ENCODE measurements around the gene GNA14.
"Not testable (repeated sequence)": the region's sequence is repeated elsewhere in the genome, so short reads cannot be mapped to it uniquely, and the experiment has no call there.

The GNA14 gene

GRCh38 chr9:77463151-77463550 is 185.0 kb downstream of the GNA14 start:
- no peak for DNase-seq (ENCODE audit: low read depth)
- H3K4me3 ChIP-seq (ENCODE audit: low read depth, low read length), result no peak overlapping the region

GRCh38 chr9:77462066-77462465 is 186.1 kb downstream of the GNA14 start:
- no peak for DNase-seq (ENCODE audit: low read depth)
- no peak overlapping the region for H3K4me3 ChIP-seq (ENCODE audit: low read depth, low read length)

- DNase-seq (ENCODE audit: low read depth), result no peak
- no peak overlapping the region for H3K4me3 ChIP-seq (ENCODE audit: low read depth, low read length)
Observed at GRCh38 chr9:77460938-77461337, 187.2 kb downstream of the GNA14 start.

GRCh38 chr9:77457916-77458592 is 190.1 kb downstream of the GNA14 start:
- H3K4me3 ChIP-seq (ENCODE audit: low read depth, low read length), result no peak overlapping the region
- no peak for DNase-seq (ENCODE audit: low read depth)

GRCh38 chr9:77456829-77457437 is 191.2 kb downstream of the GNA14 start:
- peak; percentile 54 for DNase-seq (ENCODE audit: low read depth)
- no peak overlapping the region for H3K4me3 ChIP-seq (ENCODE audit: low read depth, low read length)

GRCh38 chr9:77455312-77455927 is 192.7 kb downstream of the GNA14 start:
- H3K4me3 ChIP-seq (ENCODE audit: low read depth, low read length), result no peak overlapping the region
- DNase-seq (ENCODE audit: low read depth), result no peak

GRCh38 chr9:77454663-77455062 is 193.5 kb downstream of the GNA14 start:
- DNase-seq (ENCODE audit: low read depth), result peak; percentile 43
- H3K4me3 ChIP-seq (ENCODE audit: low read depth, low read length), result no peak overlapping the region

- DNase-seq (ENCODE audit: low read depth), result no peak
- no peak overlapping the region for H3K4me3 ChIP-seq (ENCODE audit: low read depth, low read length)
Observed at GRCh38 chr9:77453825-77454647, 194.1 kb downstream of the GNA14 start.

GRCh38 chr9:77451507-77451906 is 196.6 kb downstream of the GNA14 start:
- no peak overlapping the region for H3K4me3 ChIP-seq (ENCODE audit: low read depth, low read length)
- no peak for DNase-seq (ENCODE audit: low read depth)

GRCh38 chr9:77450085-77450475 is 198.0 kb downstream of the GNA14 start:
- DNase-seq (ENCODE audit: low read depth), result no peak
- H3K4me3 ChIP-seq (ENCODE audit: low read depth, low read length), result no peak overlapping the region

GRCh38 chr9:77449240-77450084 is 198.7 kb downstream of the GNA14 start:
- no peak overlapping the region for H3K4me3 ChIP-seq (ENCODE audit: low read depth, low read length)
- DNase-seq (ENCODE audit: low read depth), result peak; percentile 88

- no peak overlapping the region for H3K4me3 ChIP-seq (ENCODE audit: low read depth, low read length)
Observed at GRCh38 chr9:77447646-77448045, 200.5 kb downstream of the GNA14 start.

GRCh38 chr9:77442436-77442835 is 205.7 kb downstream of the GNA14 start:
- DNase-seq (ENCODE audit: low read depth), result no peak
- no peak overlapping the region for H3K4me3 ChIP-seq (ENCODE audit: low read depth, low read length)

More at GRCh38 chr9:77447646-77448045, 200.5 kb downstream of the GNA14 start:
- no peak for DNase-seq (ENCODE audit: low read depth)

GRCh38 chr9:77441124-77441523 is 207.0 kb downstream of the GNA14 start:
- H3K4me3 ChIP-seq (ENCODE audit: low read depth, low read length); DNase-seq (ENCODE audit: low read depth): not testable (repeated sequence)

- H3K4me3 ChIP-seq (ENCODE audit: low read depth, low read length), result peak overlapping the region; percentile 11
- DNase-seq (ENCODE audit: low read depth), result no peak
Observed at GRCh38 chr9:77440057-77440456, 208.1 kb downstream of the GNA14 start.

GRCh38 chr9:77438653-77439052 is 209.5 kb downstream of the GNA14 start:
- H3K4me3 ChIP-seq (ENCODE audit: low read depth, low read length), result no peak overlapping the region

GRCh38 chr9:77435688-77436087 is 212.4 kb downstream of the GNA14 start:
- peak; percentile 20 for DNase-seq (ENCODE audit: low read depth)
- H3K4me3 ChIP-seq (ENCODE audit: low read depth, low read length), result no peak overlapping the region

More at GRCh38 chr9:77438653-77439052, 209.5 kb downstream of the GNA14 start:
- no peak for DNase-seq (ENCODE audit: low read depth)

- no peak for DNase-seq (ENCODE audit: low read depth)
Observed at GRCh38 chr9:77435277-77435676, 212.8 kb downstream of the GNA14 start.

More at GRCh38 chr9:77435277-77435676, 212.8 kb downstream of the GNA14 start:
- no peak overlapping the region for H3K4me3 ChIP-seq (ENCODE audit: low read depth, low read length)

All from skeletal muscle cell (primary cell).